Measurements from ENCODE around the gene LBP.

DNA sequence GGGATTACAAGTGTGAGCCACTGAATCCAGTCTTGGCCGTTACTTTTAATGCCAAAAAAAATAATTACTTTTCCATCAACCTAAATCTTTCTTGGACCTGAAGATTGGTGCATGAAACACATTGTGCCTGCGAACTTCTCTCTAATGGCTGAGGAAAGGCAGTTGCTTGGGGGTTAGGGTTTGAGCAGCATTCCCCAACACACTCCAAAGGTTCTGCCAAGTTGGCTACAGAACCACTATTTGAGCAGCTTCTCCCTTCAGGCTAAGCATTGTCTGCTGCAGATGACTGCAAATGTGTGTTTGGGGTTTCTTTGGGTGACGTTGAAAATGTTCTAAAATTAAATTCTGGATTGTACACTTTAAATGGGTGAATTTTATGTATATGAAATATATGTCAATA lies 6.3 kb upstream of the LBP start:
- no peak for TF ChIP-seq POLR2A (IDR thresholded peaks at IDR 0.05; ENCODE audit: extremely low read depth, insufficient read length)
- TF ChIP-seq, protein P1, sequence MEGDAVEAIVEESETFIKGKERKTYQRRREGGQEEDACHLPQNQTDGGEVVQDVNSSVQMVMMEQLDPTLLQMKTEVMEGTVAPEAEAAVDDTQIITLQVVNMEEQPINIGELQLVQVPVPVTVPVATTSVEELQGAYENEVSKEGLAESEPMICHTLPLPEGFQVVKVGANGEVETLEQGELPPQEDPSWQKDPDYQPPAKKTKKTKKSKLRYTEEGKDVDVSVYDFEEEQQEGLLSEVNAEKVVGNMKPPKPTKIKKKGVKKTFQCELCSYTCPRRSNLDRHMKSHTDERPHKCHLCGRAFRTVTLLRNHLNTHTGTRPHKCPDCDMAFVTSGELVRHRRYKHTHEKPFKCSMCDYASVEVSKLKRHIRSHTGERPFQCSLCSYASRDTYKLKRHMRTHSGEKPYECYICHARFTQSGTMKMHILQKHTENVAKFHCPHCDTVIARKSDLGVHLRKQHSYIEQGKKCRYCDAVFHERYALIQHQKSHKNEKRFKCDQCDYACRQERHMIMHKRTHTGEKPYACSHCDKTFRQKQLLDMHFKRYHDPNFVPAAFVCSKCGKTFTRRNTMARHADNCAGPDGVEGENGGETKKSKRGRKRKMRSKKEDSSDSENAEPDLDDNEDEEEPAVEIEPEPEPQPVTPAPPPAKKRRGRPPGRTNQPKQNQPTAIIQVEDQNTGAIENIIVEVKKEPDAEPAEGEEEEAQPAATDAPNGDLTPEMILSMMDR (IDR thresholded peaks at IDR 0.05; ENCODE audit: low read depth, low read length): no peak
- TF ChIP-seq, protein P2, sequence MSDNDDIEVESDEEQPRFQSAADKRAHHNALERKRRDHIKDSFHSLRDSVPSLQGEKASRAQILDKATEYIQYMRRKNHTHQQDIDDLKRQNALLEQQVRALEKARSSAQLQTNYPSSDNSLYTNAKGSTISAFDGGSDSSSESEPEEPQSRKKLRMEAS (IDR thresholded peaks at IDR 0.05; ENCODE audit: low read depth, low read length): no peak
- TF ChIP-seq MYC (IDR thresholded peaks at IDR 0.05; ENCODE audit: low read depth, low read length): no peak
